Neural progenitor cell (in vitro differentiated cells): Measurements from ENCODE around the gene TP63.

Experiments
- CTCF ChIP-seq: fragments of 200-600 bp; sonication (generic); IDR thresholded peaks from 2 replicates; pipeline ENCODE4 v1.5.1; 2017; ENCODE audit warnings: antibody characterized with exemption, mild to moderate bottlenecking
- EZH2 ChIP-seq: fragments of 200-600 bp; sonication (generic); IDR thresholded peaks from 2 replicates; pipeline ENCODE4 v1.6.1; 2017; ENCODE audit warnings: antibody characterized with exemption, mild to moderate bottlenecking, moderate library complexity
- EZH2phosphoT487 ChIP-seq: fragments of 200-600 bp; sonication (generic); IDR thresholded peaks from 2 replicates; pipeline ENCODE4 v1.6.1; 2017; ENCODE audit warnings: antibody characterized with exemption

- no peak for TF ChIP-seq CTCF
- TF ChIP-seq EZH2phosphoT487 = no peak
- no peak for TF ChIP-seq EZH2
These were observed 272.5 kb downstream of the TP63 start for GRCh38 chr3:189903562-189904250.
